Activated CD4-positive, alpha-beta T cell treated with anti-CD3 and anti-CD28 coated beads for 1 hour (primary cell): Measurements from ENCODE around the gene BBS1.
A peak's percentile ranks its signal among the peaks of the same experiment; 100 is the strongest.

ENCODE experiments used
- DNase-seq: peaks from one replicate; pipeline ENCODE4 v3.0.0-alpha.2; 2020

BBS1 gene

DNA sequence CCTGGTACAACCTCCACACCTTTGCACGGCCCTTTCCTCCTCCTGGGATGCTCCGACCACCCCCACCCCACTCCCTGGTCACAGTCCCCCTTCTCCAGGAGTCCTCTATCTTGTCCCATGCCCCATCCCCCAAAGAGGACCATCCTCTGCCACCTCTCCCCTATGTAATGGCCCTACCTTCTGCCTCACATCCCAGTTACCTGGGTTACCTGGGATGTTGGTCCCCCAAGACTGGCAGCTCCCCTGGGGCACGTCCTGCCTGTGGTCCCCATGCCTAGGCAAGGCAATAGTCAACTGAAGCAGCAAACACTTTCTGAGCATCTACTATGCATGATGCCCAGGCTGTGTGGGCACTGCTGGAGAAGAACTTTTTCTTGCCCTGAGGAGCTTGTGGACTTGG is 45.0 kb downstream of the BBS1 start:
- DNase-seq: no peak

DNA sequence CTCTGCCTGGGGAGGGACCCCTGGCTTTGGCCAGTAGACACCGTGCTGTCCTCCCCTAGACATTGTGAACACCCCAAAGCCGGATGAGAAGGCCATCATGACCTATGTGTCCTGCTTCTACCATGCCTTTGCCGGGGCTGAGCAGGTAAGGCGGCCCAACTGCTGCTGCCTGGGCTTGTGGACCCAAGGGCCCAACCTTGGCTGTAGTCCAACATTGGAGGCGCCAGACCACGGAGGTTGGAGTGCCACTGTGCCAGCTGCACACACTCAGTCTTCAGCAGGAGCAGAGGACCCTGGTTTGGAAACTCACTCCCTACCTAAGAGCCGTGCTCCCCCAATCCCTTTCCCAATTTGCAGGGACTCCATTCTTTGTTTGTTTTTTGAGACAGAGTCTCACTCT is 45.7 kb downstream of the BBS1 start:
- DNase-seq: no peak

DNA sequence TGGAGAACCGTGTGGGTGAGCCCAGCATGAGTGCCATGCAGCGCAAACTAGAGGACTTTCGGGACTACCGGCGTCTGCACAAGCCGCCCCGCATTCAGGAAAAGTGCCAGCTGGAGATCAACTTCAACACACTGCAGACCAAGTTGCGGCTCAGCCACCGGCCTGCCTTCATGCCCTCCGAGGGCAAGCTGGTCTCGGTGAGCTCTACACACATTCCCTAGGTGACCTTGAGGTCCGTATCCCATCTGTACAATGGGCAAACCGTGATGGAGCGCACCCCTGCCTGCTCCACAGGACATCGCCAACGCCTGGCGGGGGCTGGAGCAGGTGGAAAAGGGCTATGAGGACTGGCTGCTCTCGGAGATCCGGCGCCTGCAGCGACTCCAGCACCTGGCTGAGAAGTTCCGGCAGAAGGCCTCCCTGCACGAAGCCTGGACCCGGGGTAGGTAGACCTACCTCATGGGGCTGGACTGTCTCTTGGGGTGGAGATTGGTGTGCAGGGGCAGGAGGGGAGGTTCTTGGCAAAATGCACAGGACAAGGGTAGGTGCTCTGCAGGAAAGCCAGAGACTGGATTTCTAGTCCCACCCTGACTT is 47.4 kb downstream of the BBS1 start:
- DNase-seq: no peak

DNA sequence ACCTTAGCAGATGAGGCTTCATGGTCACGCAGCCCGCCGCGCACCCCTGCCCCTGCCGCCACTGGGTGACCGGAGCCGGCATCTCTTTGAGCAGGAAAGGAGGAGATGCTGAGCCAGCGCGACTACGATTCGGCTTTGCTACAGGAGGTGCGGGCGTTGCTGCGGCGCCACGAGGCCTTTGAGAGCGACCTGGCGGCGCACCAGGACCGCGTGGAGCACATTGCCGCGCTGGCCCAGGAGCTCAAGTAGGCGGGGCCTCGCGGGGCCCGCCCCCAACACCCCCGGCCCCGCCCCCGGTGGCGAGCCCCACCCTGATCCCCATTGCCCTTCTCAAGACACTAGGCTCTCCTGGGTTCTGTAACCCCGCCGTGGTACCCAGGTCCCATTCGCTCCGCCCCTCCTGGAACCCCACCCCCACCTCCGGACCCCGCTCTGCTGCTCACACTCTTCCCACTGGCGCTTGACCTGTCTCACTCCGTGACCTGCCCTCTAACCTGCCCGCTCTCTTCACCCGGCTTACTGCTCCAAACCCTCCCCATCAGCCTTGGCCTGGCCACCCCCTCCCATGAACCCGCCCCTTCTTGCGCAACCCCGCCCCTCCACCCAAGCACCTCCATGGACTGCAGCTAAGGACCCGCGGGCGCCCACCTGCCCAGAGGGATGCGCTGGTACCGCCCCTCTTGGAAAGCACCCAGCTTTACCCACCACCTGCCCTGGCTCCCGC is 48.9 kb downstream of the BBS1 start:
- DNase-seq: no peak

DNA sequence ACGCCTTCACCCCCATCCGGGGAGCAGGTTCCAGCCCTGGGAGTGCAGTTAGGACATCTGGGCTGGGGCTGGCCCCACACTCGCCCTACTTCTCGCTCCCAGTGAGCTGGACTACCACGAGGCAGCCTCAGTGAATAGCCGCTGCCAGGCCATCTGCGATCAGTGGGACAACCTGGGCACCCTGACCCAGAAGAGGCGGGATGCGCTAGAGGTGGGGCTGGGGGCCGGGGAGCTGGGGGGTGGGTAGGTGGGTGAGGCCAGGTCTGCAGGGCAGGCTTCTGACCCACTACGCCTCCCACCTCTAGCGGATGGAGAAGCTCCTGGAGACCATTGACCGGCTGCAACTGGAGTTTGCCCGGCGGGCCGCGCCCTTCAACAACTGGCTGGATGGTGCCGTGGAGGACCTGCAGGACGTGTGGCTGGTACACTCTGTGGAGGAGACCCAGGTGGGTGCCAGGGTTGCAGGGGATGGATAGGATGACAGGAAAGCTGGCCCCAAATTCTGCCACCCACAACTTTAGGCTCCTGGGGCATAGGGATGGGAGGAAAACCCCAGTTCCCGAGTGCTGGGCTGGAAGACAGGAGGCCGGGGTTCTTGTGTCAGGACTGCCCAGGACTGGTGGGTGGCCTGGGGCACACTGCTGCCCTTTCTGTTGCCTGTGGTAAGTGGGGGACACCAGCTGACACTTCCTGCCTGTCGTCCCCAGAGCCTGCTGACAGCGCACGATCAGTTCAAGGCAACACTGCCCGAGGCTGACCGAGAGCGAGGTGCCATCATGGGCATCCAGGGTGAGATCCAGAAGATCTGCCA is 49.6 kb downstream of the BBS1 start:
- DNase-seq: no peak

DNA sequence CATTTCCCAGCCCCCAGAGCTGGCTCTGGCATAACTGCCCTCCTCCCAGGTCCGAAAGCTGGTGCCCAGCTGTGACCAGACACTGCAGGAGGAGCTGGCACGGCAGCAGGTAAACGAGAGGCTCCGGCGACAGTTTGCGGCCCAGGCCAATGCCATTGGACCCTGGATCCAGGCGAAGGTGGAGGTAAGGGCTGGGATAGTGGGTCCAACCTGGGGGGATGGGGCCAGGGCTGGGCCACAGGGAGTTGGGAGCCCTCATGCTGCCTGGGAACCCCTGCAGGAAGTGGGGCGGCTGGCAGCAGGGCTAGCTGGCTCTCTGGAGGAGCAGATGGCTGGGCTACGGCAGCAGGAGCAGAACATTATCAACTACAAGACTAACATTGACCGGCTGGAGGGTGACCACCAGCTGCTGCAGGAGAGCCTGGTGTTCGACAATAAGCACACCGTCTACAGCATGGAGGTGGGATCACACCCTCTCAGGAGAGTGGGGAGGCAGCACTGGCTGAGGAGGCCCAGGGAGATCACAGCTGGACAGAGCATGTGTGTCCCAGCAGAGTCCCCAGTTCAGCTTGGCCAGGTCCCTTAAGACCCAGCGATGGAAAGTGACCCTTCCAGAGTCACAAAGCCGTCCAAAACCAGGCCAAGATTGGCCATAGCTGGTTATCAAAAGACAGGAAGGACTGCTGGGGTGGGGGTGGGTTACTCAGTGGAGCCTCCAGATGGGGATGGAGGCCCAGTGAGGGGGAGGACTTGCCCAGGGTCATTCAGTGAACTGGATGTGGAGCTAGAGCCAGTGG is 50.9 kb downstream of the BBS1 start:
- no peak for DNase-seq

DNA sequence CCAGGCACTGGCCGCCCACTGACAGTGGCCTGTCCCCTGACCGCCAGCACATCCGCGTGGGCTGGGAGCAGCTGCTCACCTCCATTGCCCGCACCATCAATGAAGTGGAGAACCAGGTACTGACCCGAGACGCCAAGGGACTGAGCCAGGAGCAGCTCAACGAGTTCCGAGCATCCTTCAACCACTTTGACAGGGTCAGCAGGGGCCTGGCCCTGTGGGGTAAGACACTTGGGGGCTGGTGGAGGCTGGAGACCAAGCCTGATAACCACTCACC is 51.5 kb downstream of the BBS1 start:
- no peak for DNase-seq

DNA sequence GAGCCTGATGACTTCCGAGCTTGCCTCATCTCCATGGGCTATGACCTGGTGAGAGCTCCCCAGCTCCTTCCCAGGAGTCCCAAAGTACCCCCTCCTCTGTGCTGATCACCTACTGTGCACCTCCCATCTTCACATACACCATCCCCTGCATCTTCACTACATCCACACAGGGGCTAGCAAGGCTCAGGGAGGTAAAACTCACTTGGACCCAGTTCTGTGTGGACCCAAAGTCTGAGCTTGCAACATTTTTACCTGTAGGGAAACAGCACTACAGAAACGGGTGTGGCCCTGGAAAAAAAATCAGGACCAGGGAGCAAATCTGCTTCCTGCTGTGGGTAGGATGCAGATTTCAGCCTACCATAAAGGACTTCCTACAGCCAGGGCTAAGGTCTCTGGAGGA is 51.8 kb downstream of the BBS1 start:
- no peak for DNase-seq

DNA sequence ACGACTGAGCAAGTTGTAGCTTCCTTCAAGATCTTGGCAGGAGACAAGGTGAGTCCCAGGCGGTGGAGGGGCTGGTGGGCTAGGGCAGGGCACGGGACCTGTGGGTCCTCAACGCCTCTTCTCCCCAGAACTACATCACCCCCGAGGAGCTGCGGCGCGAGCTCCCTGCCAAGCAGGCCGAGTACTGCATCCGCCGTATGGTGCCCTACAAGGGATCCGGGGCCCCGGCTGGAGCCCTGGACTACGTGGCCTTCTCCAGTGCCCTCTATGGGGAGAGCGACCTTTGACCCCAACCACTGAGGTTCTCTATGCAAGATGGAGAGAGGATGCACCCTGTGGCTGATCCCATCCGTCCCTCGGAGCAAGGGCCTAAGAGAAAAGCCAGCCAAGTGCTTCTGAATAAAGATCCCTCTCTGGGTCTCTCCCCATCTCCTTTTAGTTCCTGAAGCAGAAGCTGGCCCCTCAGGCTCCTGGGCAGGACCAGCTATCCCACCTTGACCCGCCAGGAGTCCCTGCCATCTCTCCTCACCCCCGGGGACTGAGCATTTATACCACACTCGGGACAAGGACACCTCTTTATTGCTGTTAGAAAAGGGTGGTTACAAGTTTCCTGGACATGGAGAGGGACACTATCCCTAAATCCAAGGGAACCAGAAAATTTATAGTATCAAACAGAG is 52.6 kb downstream of the BBS1 start:
- DNase-seq: no peak

DNA sequence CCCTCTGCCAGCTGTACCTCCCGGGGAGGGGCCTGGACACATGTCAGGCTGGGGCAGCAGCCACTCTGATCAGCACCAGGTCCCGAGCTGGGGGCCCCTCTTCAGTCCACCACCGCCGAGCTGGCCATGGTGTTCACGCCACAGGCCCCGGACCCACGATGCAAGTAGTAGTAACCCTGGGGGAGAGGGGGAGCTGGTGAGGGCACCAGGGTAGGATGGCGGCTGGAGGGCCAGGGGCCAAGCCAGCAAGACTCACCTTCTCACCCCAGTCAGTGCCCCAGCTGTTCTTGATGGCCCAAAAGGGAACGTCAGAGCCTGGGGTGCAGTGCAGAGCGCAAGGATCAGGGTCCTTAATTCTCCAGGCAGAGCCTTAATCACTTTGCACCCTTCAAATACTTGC is 53.4 kb downstream of the BBS1 start:
- no peak for DNase-seq

DNA sequence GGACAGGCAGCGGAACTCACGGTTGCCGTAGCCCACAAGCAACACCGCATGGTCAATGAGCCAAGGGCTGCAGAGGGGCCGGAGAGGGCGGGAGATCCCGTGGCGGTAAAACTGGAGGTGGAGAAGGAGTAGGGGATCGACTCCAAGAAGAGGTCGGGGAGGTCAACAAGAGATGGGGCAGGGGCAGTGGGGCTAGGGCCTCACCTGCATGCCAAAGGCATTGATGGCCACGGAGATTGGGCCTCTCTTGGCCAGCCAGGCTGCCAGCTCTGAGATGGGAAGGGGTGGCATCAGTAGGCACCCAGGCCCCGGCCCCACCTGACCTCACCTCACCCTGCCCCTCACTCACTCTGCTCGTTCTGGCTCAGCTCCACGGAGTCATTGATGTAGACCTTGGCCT is 54.1 kb downstream of the BBS1 start:
- no peak for DNase-seq

DNA sequence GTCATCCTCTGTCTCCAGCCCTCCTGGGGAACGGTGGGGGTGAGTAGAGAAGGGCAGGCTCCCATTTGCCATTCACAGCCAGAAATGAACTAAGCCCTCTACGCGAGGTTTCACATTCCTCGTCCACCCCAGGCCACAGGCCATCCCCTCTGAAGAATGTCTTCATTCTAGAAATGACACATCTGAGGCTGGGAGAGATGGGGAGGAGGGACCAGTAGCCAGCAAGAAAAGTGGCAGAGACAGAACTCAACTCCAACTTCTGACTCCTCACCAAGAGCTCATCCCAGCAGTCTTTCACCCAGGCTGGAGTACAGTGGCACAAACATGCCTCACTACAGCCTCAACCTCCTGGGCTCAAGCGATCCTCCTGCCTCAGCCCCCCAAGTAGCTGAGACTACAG is 54.5 kb downstream of the BBS1 start:
- no peak for DNase-seq

DNA sequence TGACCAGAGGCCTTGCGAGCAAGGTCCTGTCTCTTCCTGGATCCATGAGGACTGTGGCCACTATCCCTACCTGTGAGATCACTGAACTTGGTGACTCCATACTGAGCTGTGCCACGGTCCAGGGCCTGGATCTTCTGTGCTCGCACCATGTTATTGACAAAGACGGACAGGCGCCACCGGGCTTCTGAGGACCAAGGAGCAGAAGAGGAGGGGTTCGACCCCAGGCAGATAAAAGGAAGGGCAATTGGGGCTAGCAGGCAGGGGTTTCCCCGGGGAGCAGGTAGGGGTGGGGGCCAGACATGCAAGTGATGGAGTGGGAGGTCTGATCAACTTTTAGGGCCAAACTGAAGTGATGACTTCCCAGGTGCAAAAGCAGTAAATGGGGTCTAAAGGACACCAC is 55.8 kb downstream of the BBS1 start:
- DNase-seq: no peak

DNA sequence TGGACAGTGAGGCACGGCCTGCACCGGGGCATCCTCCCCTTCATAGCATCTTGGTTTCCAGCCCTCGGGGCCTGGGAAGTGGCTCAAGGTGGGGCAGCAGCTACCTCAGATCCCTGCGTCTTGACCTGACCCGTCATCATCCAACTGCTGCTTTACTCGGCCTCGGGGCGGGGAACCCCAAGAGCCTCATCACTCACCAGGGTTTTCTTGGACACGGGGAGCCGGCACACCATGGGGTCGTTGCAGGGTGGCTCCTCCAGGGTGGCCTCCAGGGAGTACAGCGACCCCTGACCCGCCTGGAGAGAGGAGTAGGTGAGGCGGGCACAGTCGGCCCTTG is 57.3 kb downstream of the BBS1 start:
- DNase-seq: no peak

DNA sequence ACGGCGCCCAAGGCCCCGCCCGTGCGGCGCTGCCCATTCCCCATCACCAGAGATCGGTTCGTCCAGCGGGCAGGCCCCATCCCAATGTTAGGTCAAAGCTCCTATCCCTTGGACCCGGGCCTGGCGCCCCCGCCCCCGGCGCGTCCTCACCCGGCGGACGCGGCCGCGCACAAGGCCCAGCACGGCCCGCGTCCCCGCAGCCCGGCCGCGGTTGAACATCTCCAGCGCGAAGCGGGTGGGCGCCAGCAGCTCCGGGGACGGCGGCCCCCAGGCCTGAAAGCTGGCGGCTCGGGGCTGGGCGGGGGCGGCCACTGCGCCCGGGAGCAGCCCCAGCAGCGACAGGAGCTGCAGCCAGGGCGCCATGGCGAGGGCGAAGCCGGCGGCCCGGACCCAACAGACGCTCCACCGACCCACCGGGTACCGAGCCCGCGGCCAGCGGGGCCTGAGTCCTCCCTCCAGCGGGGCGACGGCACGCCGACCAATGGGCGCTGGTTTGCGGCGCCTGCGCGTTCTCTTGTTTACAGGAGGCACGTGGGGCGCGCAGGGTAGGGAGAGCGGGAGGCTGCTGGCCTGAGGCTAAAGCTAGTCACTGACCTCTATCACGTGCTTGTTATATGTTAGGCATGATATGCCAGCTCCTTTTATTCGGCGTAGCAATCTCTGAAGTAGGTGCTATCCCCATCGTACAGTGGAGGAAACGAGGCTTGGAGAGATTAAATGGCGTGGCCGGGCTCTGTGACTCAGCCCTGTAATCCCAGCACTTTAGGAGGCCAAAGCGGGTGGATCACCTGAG is 57.9 kb downstream of the BBS1 start, which contains the start of gene CTSF:
Gene CTSF, minus strand, starts transcription at position 483 of the 793 bp plus-strand sequence. Its CDS starts 120 bp downstream, at position 363.
- peak; percentile 59 for DNase-seq

DNA sequence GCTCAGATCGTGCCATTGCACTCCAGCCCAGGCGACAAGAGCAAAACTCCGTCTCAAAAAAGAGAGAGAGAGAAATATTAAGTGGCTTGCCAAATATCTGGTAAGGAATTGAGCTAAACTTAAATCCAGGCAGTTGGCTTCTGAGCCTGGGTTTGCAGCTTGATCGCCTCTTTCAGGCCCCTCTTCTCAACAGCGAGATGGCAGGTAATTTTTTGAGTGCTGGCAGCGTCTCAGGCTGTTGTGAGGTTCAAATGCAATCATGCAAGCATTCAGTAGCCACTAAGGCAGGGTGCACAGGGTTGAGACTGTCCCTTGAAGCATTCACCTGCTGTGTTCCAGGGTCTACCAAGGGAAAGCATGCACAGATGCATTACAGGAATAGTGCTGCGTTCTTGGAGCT is 58.6 kb downstream of the BBS1 start:
- DNase-seq: no peak

DNA sequence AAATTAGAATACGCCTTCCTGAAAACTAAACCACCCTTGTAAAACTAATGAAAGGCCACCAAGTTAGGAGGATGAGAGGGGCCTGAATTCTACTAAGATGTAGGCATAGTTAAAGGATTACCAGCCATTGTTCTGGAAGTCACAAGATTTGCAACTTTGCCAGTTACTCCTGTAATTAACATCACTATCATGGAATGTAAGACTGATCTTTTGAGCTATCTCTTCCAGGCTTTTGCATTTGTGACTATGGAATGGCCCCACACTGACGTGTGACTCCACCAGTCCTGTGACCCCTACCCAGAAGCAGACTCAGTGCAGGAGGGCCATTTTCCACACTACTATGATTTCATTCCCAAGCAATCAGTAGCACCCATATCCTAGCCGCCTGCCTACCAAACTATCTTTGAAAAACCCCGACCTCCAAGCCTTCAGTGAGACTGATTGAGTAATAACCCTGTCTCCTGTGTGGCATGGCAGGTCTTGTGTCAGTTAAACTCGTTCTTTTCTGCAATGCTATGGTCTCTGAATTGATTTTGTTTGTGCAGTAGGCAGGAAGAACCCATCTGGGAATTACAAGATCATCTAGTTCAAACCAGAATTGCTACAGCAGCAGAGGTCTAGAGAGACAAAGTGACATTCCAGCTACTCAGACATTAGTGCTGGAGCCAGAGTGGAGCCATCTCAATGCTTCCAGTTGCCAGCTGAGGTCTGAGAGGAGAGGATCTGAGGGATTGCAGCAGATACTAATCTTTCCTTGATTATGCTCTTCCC is 59.8 kb downstream of the BBS1 start:
- DNase-seq: no peak

DNA sequence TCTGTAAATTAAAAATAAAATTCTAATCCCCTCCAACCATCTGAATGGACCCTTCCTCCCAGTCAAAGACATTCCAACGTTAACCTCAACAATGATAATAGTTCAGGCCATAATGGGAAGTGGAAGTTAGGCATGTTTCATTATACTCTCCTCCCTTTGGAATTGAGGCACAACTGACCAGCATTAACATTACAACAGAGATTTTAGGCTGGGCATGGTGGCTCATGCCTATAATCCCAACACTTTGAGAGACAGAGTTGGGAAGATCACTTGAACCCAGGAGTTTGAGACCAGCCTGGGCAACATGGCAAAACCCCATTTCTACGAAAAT is 60.4 kb downstream of the BBS1 start:
- DNase-seq: no peak

DNA sequence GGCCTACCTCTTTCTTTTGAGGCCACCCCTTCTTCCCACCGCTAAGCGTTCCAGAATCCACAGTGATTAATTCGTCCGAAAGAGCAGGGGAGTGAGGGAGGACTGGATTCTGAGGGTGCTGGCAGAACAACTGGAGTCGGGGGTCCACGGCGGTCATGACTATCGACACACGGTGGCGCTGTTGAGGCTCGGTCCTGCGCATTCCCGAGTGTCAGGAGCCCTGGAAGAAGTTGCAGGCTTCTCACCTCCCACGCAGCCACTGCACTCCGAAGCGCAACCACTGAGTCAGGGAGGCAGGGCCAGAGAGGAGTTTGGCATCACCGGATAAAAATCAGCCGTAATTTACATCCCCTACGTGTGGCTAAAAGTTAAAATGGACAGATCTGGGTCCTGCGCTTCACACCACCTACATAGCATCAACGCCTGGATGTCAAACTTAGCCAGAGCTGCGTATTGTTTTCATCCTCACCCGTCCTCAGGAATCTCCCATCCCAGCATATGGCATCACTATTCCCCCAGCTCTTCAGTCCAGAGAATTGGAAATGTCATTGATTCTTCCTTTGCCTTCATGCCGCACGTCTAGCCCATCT is 68.7 kb downstream of the BBS1 start:
- peak; percentile 62 for DNase-seq

DNA sequence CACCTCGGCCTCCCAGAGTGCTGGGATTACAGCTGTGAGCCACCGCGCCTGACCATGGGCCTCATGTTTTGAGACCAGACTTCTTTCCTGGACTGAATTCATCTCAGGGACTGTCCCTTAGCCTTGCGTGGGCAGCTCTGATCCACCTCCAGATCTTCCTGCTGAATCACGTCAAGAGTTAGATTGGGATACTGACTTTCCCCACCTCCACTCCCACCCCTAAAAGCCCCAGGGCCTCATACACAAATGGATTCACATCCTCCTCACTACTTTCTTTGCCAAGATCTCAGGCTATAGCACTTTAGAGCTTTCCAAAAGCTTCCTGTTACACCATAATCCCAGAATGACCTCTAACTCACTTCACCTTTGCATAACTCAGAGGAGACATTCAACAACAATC is 70.4 kb downstream of the BBS1 start:
- DNase-seq: no peak

DNA sequence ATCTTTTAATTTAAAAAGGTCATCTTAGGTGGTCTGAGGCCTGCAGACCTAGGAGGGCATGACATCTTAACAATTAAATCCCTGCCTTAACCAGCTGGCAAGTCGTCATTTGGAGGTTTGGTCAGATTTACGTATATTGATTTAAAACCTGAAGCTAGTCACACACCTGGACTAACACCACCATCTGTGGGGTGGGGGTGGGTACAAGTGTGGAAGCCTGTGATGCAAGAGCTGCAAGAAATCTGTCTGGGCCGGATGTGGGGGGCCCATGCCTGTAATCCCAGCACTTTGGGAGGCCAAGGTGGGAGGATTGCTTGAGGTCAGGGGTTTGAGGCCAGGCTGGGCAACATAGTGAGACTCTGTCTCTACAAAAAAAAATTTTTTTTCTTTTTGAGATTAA is 70.8 kb downstream of the BBS1 start:
- DNase-seq: no peak
